Activated naive CD8-positive, alpha-beta T cell treated with anti-CD3 and anti-CD28 coated beads for 36 hours (primary cell): Measurements from ENCODE around the gene DLGAP1. TPM values are rescaled to one million over a fixed set of nuclear protein-coding genes. Genes with fewer than 3 reads are reported as not detected.

ENCODE experiments used
- DNase-seq: peaks from one replicate; pipeline ENCODE4 v3.0.0; 2021
- H3K27ac Mint-ChIP-seq: one replicate; pipeline ENCODE4 v1.8.0; 2022; ENCODE audit warnings: mild to moderate bottlenecking, moderate library complexity, mixed read lengths
- H3K27me3 Mint-ChIP-seq: one replicate; pipeline ENCODE4 v1.8.0; 2022; ENCODE audit warnings: mild to moderate bottlenecking, mixed read lengths
- H3K36me3 Mint-ChIP-seq: one replicate; pipeline ENCODE4 v1.8.0; 2021; ENCODE audit warnings: mild to moderate bottlenecking, mixed read lengths
- H3K4me1 Mint-ChIP-seq: one replicate; pipeline ENCODE4 v1.8.0; 2021; ENCODE audit warnings: mixed read lengths
- H3K4me3 Mint-ChIP-seq: one replicate; pipeline ENCODE4 v1.8.0; 2022; ENCODE audit warnings: mild to moderate bottlenecking, moderate library complexity, mixed read lengths
- H3K9me3 Mint-ChIP-seq: one replicate; pipeline ENCODE4 v1.8.0; 2022; ENCODE audit warnings: mixed read lengths
- total RNA-seq, 2 experiments: library from RNA; stranded (reverse); gene quantifications; one replicate each; pipeline ENCODE4 v1.2.3, GENCODE V29; 2021

Gene DLGAP1
- total RNA-seq, 2 experiments from 2014 or later, result not detected

DNA sequence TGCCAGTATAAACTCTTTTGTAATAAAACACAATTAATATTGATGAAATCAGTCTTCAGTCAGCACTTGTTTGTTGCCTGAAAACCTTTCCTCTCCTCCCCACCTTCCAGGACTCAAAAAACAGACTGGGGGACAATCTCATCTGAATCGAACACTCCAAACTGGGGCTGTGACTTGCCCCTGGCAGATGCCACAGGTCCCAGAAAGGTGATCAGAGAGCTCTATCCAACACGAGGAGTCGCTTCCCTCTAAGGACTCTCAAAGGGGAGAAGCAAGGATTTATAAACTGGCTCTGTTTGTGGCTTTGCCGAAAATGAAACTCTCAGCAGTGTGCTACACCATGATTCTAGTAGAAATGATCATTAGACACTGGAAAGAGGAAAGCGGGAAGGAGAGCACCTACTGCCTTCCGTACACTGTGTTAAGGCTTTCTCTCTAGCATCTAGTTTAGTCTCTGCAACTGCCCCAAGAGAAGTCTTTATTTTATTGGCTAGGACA lies 805.9 kb downstream of the DLGAP1 start:
- H3K27ac Mint-ChIP-seq, result no peak overlapping the region
- H3K9me3 Mint-ChIP-seq, result peaks cover 4% of the 10 kb centered on the region
- no peaks in the 10 kb centered on the region for H3K27me3 Mint-ChIP-seq
- H3K4me1 Mint-ChIP-seq, result peaks cover 22% of the 10 kb centered on the region
- no peaks in the 10 kb centered on the region for H3K36me3 Mint-ChIP-seq
- no peak overlapping the region for H3K4me3 Mint-ChIP-seq
- no peak for DNase-seq

DNA sequence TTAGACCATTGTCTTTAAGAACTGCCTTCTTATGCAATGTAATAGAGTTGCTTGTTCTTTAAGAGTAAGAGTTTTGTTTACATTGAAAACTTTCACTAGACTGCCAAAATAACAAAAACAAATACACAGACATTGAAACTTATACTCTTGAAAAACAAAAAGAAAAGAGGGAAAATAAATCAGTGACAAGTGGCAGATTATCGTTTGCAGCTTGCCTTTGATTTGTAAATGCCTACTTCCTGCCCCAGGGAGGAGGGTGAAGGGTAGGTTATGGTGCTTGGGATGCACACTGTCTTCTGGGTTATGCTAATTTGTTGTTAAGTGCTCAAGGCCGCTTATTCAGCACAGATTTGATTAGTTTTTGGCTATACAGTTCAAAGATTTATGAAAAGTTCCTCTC lies 806.5 kb downstream of the DLGAP1 start:
- DNase-seq, result no peak
- H3K4me1 Mint-ChIP-seq, result peaks cover 24% of the 10 kb centered on the region
- no peaks in the 10 kb centered on the region for H3K27me3 Mint-ChIP-seq
- H3K27ac Mint-ChIP-seq, result no peak overlapping the region
- H3K36me3 Mint-ChIP-seq, result no peaks in the 10 kb centered on the region
- no peak overlapping the region for H3K4me3 Mint-ChIP-seq
- H3K9me3 Mint-ChIP-seq, result peaks cover 4% of the 10 kb centered on the region

DNA sequence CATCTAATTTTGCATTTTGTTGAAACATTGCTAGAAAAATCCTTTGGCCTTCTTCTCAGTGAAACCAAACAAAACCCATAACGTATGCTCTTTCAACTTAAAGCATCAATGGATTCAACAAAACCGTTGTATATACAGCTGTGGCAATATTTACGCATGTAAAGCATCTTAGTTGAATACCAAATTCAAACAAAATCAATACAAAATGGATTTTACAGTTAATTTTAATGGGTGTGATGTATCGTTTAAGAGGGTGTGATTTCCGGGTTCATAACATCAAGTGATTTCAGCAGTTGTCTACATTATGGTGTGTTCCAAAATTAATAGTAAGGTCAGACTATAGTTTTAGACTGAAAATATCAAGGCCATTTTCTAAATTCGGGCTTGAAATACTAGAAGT lies 806.9 kb downstream of the DLGAP1 start:
- Mint-ChIP-seq H3K36me3 (no peaks in the 10 kb centered on the region), H3K4me3 (no peak overlapping the region), H3K9me3 (peaks cover 4% of the 10 kb centered on the region)

DNA sequence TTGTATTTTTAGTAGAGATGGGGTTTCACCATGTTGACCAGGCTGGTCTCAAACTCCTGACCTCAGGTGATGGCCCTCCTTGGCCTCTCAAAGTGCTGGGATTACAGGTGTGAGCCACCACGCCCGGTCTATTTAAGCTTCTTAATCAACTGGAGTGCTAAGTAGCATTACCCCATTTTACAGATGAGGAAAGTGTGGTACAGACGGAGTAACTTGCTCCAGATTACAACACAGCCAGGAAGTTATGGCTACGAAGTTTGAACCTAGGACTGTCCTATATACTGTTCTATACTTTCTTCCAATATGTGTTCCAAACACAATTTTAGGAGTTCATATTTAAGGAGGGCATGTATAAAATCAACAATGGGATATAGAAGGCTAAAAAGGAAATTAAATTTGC lies 807.5 kb downstream of the DLGAP1 start:
- Mint-ChIP-seq H3K9me3 (peaks cover 2% of the 10 kb centered on the region), H3K36me3 (no peaks in the 10 kb centered on the region), H3K27me3 (no peaks in the 10 kb centered on the region), H3K4me1 (peaks cover 21% of the 10 kb centered on the region), H3K4me3 (no peak overlapping the region), H3K27ac (no peak overlapping the region)
- DNase-seq, result no peak

More for the DNA sequence above, 806.9 kb downstream of the DLGAP1 start:
- Mint-ChIP-seq H3K27me3 (no peaks in the 10 kb centered on the region), H3K4me1 (peaks cover 24% of the 10 kb centered on the region), H3K27ac (no peak overlapping the region)
- DNase-seq, result no peak

DNA sequence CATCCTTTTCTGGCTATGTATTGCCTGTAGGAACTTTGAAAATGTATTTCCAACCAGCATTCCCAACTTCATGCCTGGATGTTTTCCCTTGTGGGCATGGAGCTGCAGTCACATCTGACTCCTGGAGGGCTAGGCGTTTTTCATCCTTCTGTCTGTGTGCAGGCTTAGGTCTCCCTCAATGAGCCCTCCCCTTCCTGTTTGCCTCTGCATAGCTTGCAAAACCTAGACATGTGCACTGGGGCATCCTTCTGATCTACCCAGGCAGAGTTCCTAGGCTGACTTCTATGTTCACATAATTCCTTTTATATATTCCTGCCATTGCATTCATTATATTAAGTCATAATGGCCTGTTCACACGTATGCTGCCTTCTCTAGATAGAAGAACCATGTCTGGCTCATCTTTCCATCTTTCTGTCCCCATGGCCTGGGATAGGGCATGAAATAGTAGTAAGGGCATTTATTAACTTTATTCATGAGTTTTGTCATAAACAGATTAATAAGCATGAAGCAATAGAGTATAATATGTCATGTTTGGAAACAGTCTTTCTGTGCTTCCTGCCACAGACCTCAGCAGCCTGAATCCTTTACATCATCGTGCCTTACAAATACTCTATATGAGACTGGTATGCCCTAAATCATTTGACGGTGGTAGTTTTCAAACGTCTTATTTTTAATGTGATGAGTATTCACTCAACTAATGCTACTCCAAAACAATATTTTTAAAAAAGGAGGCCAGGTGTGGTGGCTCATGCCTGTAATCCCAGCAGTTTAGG lies 809.5 kb downstream of the DLGAP1 start:
- no peak for DNase-seq
- H3K9me3 Mint-ChIP-seq, result no peaks in the 10 kb centered on the region
- H3K4me3 Mint-ChIP-seq, result no peak overlapping the region
- no peaks in the 10 kb centered on the region for H3K36me3 Mint-ChIP-seq
- no peak overlapping the region for H3K27ac Mint-ChIP-seq
- H3K4me1 Mint-ChIP-seq, result peaks cover 18% of the 10 kb centered on the region
- H3K27me3 Mint-ChIP-seq, result no peaks in the 10 kb centered on the region

DNA sequence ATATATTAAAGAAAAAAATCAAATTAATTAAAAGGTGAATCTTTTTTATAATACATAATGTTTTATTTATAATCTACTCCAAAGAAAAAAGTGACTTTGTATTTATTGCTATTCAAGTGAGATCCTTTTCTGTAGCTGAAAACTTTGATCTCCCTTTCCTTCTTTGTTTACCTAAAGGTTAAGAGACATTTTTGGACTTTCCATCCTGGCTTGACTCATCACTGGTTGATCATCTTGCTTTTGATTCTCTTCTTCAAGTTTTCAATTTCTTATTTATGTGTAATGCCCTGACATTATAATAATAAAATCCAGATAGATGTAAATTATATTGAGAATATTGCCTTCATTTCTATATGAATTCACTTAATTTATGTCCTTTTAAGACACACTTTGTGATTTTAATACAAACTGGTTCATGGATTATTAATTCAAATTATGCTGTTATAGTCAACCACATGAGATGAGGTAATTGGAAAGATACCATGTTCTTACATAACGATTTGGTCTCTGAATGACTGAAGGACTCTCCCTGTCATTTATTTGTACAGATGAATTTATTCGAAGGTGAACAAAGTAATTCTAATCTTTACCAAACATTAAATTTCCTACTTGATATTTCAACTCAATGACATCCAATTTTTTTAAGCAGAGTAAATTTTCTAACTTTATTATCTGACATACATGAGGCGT lies 820.7 kb downstream of the DLGAP1 start:
- Mint-ChIP-seq H3K27ac (peak overlapping the region; percentile 88), H3K4me1 (peaks cover 28% of the 10 kb centered on the region)

DNA sequence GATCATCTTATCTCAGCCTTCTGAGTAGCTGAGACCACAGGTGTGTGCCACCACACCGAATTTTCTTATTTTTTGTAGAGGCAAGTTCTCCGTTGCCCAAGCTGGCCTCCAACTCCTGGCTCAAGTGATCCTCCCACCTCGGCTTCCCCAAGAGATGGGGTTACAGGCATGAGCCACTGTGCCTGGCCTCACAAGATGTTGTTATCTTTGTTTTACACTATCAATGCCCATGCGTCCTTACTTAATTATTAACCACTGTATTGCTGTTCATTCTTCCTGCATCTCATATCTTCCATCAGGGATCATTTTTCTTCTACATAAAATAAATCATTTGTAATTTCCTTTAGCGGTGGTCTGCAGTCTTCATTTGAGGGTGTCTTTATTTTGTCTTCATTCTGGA lies 823.2 kb downstream of the DLGAP1 start:
- no peak for DNase-seq
- H3K27me3 Mint-ChIP-seq, result no peaks in the 10 kb centered on the region
- peaks cover 33% of the 10 kb centered on the region for H3K4me1 Mint-ChIP-seq
- H3K4me3 Mint-ChIP-seq, result no peak overlapping the region
- no peaks in the 10 kb centered on the region for H3K36me3 Mint-ChIP-seq
- H3K9me3 Mint-ChIP-seq, result no peaks in the 10 kb centered on the region
- H3K27ac Mint-ChIP-seq, result no peak overlapping the region

More for the DNA sequence above, 820.7 kb downstream of the DLGAP1 start:
- no peaks in the 10 kb centered on the region for H3K9me3 Mint-ChIP-seq
- H3K36me3 Mint-ChIP-seq, result no peaks in the 10 kb centered on the region
- H3K4me3 Mint-ChIP-seq, result no peak overlapping the region
- DNase-seq, result no peak
- H3K27me3 Mint-ChIP-seq, result no peaks in the 10 kb centered on the region

DNA sequence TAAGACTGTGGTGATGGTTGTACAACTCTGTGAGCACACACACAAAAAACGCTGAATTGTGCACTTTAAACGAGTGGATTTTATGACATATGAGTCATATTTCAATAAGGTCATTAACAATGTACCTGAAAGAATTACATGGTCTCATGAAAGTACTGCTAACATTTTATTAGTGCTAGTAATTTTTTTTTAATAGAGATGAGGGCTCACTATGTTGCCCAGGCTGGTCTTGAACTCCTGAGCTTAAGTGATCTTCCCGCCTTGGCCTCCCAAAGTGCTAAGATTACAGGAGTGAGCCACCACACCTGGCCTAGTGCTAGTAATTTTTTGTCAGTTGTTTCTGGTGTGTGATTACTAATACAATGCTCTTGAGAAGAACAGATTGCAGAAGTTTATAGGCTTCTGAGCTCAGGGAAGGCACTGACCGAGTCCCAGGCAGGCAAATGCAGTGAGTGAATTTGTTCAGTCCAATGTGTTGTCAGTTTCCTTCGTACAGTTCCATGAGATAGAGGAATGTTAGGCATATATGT lies 828.1 kb downstream of the DLGAP1 start:
- H3K4me1 Mint-ChIP-seq, result peaks cover 41% of the 10 kb centered on the region

DNA sequence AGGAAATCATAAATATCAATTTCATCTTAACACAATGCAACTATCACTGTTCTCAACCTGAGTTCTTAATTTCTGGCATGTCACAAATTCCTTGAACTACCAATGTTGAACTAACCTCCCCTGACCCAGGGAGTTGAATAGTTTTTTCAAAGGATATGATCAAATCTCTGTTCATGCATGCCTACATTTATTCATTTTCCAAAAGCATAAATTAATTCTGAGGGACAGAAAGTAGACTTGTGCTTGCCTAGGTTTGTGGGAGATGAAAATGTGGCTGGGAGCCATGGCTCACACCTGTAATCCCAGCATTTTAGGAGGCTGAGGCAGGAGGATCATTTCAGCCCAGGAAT lies 829.4 kb downstream of the DLGAP1 start:
- Mint-ChIP-seq H3K27ac (peak overlapping the region; percentile 88), H3K4me3 (no peak overlapping the region), H3K4me1 (peaks cover 41% of the 10 kb centered on the region), H3K9me3 (no peaks in the 10 kb centered on the region), H3K27me3 (peaks cover 3% of the 10 kb centered on the region), H3K36me3 (no peaks in the 10 kb centered on the region)
- no peak for DNase-seq

More for the DNA sequence above, 828.1 kb downstream of the DLGAP1 start:
- no peak overlapping the region for H3K4me3 Mint-ChIP-seq
- no peaks in the 10 kb centered on the region for H3K36me3 Mint-ChIP-seq
- no peak for DNase-seq
- H3K9me3 Mint-ChIP-seq, result no peaks in the 10 kb centered on the region
- no peak overlapping the region for H3K27ac Mint-ChIP-seq
- H3K27me3 Mint-ChIP-seq, result peaks cover 3% of the 10 kb centered on the region

DNA sequence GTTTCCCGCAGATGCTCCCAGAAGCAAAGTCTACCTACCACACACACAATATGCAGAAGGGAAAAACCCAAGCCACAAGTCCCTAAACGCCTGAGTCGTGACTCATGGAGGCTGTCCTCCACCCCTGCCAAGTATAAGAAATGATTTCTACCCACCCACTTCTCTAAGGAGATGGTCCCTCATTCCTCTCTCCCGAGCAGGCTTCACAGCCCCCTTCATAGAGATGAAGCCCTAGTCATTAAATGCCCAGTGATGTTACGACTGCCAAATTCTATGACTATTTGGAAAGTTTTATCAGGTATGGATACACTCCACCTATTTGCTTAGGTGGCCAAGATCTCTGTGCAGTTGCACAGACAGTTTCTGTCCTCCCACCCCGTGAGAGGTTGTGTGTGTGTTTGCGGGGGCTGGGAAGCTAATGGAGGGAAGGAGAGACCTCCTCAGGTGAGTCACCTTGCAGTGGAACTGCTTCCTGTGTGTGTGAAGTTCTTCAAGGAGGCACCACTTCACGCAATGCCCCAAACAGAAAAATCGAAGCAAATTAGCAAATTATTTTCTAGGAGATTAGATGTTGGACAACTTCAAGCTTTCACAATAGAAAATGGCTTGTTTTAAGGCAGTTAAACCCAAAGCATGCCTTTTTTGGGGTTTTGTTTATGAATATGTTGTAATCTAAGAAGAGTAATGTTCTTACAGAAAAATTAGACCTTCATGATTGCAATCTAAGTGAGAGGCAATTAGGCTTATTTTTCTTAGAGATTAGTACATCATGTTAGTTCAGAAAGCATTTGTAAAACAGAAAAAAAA lies 830.0 kb downstream of the DLGAP1 start:
- H3K4me3 Mint-ChIP-seq, result peak overlapping the region; percentile 35
- no peaks in the 10 kb centered on the region for H3K9me3 Mint-ChIP-seq
- H3K36me3 Mint-ChIP-seq, result no peaks in the 10 kb centered on the region
- H3K27me3 Mint-ChIP-seq, result peaks cover 3% of the 10 kb centered on the region
- peaks cover 41% of the 10 kb centered on the region for H3K4me1 Mint-ChIP-seq
- peak; percentile 72 for DNase-seq
- H3K27ac Mint-ChIP-seq, result peak overlapping the region; percentile 88

DNA sequence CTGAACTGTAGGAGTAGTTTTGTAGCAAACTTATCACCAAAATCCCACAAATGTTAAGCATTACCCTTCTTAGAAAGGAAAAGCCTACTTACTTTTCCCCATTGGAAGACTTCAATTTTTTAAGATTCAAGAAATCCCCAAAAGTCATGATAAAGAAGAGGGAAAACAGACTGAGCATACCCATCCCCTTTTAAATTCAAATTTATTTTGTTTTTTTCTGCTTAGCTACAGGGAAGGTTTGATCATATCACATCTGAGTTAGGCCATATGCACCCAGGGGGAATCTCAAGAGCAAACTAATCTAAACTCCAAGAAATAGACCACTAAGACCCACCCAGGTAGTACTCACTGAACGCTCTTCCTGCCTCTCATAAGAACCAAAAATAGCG lies 830.6 kb downstream of the DLGAP1 start:
- peaks cover 3% of the 10 kb centered on the region for H3K27me3 Mint-ChIP-seq
- DNase-seq, result no peak
- H3K9me3 Mint-ChIP-seq, result no peaks in the 10 kb centered on the region
- H3K27ac Mint-ChIP-seq, result peak overlapping the region; percentile 88
- peak overlapping the region; percentile 35 for H3K4me3 Mint-ChIP-seq
- peaks cover 41% of the 10 kb centered on the region for H3K4me1 Mint-ChIP-seq
- no peaks in the 10 kb centered on the region for H3K36me3 Mint-ChIP-seq

DNA sequence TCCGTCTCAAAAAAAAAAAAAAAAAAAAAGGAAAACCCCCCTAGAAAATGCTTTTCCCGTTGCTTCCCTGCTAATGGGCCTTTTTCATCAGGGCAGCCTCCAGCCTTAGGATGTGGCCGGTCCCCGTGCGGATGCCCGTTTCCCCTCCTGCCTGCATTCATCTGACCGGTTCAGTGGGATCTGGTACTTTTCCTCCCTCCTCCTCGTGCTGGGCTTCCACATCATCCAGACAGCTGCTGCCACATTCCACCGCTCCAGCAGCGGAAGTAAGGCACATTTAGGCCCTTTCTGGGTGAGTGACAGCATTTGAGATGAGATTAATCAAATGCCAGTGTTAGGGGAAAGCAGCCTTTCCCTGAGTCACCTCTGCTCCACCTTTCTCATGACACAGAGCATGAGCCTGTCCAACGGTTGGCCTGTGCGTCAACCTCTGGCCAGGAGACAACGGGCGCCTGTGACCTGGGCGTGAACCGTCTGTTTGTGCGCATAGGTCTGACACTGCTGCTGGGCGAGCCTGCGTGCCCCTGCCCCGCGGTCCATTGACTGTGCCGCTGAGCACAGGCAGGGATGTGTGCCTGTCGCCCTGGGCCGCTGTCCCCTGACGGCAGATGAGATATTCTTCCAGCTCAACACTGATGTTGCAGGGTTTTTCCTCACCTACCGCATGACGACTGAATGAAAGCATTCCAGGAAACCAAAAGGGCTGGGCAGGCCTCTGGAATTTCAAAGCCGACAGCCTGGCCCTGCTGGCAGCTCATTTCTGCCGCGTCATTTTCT lies 831.1 kb downstream of the DLGAP1 start:
- Mint-ChIP-seq H3K4me3 (peak overlapping the region; percentile 59), H3K9me3 (no peaks in the 10 kb centered on the region), H3K27ac (peak overlapping the region; percentile 88), H3K4me1 (peaks cover 41% of the 10 kb centered on the region), H3K36me3 (no peaks in the 10 kb centered on the region), H3K27me3 (peaks cover 3% of the 10 kb centered on the region)
- DNase-seq, result peak; percentile 35

DNA sequence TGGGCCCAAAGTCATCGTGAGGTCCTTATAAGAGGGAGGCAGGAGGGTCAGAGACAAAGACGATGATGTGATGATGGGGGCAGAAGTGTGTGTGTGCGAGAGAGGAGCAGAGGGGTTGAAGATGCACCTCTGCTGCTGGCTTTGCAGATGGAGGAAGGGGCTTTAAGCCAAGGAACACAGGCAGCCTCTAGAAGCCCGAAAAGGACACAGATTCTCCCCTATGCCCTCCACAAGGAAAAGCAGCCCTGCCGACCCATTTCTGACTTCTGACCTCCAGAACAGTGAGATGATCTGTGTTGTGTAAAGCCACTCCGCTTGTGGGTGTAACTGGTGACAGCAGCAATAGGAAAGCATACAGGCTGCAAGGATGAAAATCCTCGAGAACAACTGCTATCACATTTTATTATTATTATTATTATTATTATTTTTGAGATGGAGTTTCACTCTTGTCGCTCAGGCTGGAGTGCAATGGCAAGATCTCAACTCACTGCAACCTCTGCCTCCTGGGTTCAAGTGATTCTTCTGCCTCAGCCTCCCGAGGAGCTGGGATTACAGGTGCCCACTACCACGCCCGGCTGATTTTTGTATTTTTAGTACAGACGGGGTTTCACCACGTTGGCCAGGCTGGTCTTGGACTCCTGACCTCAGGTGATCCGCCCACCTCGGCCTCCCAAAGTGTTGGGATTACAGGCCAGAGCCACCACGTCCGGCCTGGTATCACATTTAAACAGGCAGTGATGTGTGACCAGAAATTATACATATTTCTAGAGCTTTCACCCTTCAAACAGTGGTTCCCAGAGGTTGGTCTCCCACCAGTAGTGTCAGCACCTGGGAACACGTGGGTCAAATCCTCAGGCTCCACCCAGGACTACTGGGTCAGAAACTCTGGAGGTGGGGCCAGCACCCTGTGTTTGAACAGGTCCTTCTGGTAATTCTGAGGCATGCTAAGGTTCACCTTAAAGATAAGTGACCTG lies 834.7 kb downstream of the DLGAP1 start:
- H3K4me1 Mint-ChIP-seq, result peaks cover 29% of the 10 kb centered on the region
- peaks cover 3% of the 10 kb centered on the region for H3K27me3 Mint-ChIP-seq
- no peak for DNase-seq
- no peak overlapping the region for H3K4me3 Mint-ChIP-seq
- no peak overlapping the region for H3K27ac Mint-ChIP-seq
- H3K9me3 Mint-ChIP-seq, result no peaks in the 10 kb centered on the region
- no peaks in the 10 kb centered on the region for H3K36me3 Mint-ChIP-seq
